SU-DHL-6 (cell line): ENCODE measurements around the gene SULF2.

Experiments
- EZH2phosphoT487 ChIP-seq: fragments of 200-600 bp; sonication (generic), shearing (Covaris generic); conservative IDR thresholded peaks from 2 replicates; pipeline ENCODE4 v1.6.1; 2018; ENCODE audit warnings: mild to moderate bottlenecking, antibody characterized with exemption, low read length, moderate library complexity, mixed read lengths
- TF ChIP-seq, protein P1 (sequence below): fragments of 200-600 bp; sonication (generic); IDR thresholded peaks from one replicate; pipeline ENCODE4 v1.5.1; 2017; ENCODE audit warnings: antibody characterized with exemption, mild to moderate bottlenecking, low read length, moderate library complexity; ENCODE audit not compliant: insufficient read depth, poor library complexity, severe bottlenecking

DNA sequence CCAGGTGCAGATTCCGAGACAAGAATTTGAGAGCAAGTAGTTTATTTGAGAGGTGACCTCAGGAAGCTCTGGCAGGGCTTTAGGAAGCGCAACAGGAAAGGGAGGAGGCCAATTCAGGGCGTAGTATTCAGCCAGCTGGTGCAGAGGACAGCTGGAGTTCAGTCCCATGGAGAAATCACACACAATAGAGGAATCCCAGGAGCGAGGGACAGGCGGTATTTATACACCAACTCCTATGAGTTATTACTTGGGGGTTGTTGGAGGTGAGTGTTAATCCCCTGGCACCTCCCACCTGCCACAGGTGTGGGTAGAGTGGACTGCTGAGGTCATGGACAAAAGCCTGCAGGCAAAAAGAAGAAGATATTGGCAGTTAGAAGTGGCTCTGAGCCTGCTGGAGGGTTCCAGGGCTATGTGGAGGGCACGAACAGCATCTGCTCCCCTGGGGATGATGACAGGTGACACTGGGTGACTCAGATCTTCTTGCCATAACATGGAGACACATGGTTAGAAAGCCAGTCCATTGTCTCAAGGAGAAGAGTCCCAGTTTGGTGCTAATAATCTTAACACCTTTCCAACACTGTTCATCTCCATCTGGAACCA lies 13.9 kb upstream of the SULF2 start:
- TF ChIP-seq, protein P1, sequence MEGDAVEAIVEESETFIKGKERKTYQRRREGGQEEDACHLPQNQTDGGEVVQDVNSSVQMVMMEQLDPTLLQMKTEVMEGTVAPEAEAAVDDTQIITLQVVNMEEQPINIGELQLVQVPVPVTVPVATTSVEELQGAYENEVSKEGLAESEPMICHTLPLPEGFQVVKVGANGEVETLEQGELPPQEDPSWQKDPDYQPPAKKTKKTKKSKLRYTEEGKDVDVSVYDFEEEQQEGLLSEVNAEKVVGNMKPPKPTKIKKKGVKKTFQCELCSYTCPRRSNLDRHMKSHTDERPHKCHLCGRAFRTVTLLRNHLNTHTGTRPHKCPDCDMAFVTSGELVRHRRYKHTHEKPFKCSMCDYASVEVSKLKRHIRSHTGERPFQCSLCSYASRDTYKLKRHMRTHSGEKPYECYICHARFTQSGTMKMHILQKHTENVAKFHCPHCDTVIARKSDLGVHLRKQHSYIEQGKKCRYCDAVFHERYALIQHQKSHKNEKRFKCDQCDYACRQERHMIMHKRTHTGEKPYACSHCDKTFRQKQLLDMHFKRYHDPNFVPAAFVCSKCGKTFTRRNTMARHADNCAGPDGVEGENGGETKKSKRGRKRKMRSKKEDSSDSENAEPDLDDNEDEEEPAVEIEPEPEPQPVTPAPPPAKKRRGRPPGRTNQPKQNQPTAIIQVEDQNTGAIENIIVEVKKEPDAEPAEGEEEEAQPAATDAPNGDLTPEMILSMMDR: no peak
- TF ChIP-seq EZH2phosphoT487: no peak
